CD14-positive monocyte (primary cell): ENCODE results near the gene BIN1. TPM values are rescaled to one million over a fixed set of nuclear protein-coding genes. Genes with fewer than 3 reads are reported as not detected.

ENCODE experiments used
- DNase-seq, 3 donors: peaks; one replicate each; pipeline ENCODE4 v3.0.0-alpha.2; 2011 to 2022
- H2AFZ ChIP-seq: 2 replicates; pipeline ENCODE4 v1.6.0; 2012; ENCODE audit warnings: mild to moderate bottlenecking, low read depth, low read length, inconsistent platforms; ENCODE audit not compliant: insufficient read depth, poor library complexity, severe bottlenecking
- H3K27ac ChIP-seq, 2 donors: 1 replicate in 1 of 2; 2 replicates in 1 of 2; pipeline ENCODE4 v1.5.1; 2012 to 2013; ENCODE audit warnings: low read length in 2 of 2, control low read depth in 1 of 2, inconsistent platforms in 1 of 2, low read depth in 1 of 2, mild to moderate bottlenecking in 1 of 2
- H3K27me3 ChIP-seq, 2 donors: one replicate each; pipeline versions ENCODE4 v1.6.0 to v1.6.1; 2011 to 2013; ENCODE audit warnings: low read length in 2 of 2; ENCODE audit not compliant: control insufficient read depth in 2 of 2, insufficient read depth in 2 of 2
- H3K36me3 ChIP-seq, 2 donors: replicated peaks in 1 of 2; 1 replicate in 1 of 2; 2 replicates in 1 of 2; pipeline versions ENCODE4 v1.5.1 to v1.6.1; 2012 to 2013; ENCODE audit warnings: low read length in 2 of 2, control low read depth in 1 of 2, inconsistent platforms in 1 of 2, mild to moderate bottlenecking in 1 of 2; ENCODE audit not compliant: insufficient read depth in 2 of 2, control insufficient read depth in 1 of 2
- H3K4me1 ChIP-seq, 2 donors: 1 replicate in 1 of 2; 2 replicates in 1 of 2; pipeline versions ENCODE4 v1.5.1 to v1.6.1; 2012 to 2013; ENCODE audit warnings: low read length in 2 of 2, control low read depth in 1 of 2, inconsistent platforms in 1 of 2, mild to moderate bottlenecking in 1 of 2, moderate library complexity in 1 of 2; ENCODE audit not compliant: insufficient read depth in 2 of 2, control insufficient read depth in 1 of 2
- H3K4me2 ChIP-seq: replicated peaks from 2 replicates; pipeline ENCODE3; 2012; ENCODE audit warnings: low read length, moderate library complexity, mild to moderate bottlenecking; ENCODE audit not compliant: poor library complexity, severe bottlenecking; ENCODE audit errors: extremely low read depth
- H3K4me3 ChIP-seq, 3 experiments: fragments of 200-600 bp in 1 of 3; sonication (generic) in 1 of 3; replicated peaks in 1 of 3; 1 replicate in 2 of 3; 2 replicates in 1 of 3; pipeline ENCODE4 v1.5.1; 2011 to 2013; ENCODE audit warnings: low read length in 3 of 3, mild to moderate bottlenecking in 3 of 3, control low read depth in 2 of 3, low read depth in 2 of 3, inconsistent platforms in 1 of 3, moderate library complexity in 1 of 3
- H3K79me2 ChIP-seq: 2 replicates; pipeline ENCODE4 v1.6.0; 2012; ENCODE audit warnings: mild to moderate bottlenecking, control low read depth, inconsistent platforms, low read length, moderate library complexity; ENCODE audit not compliant: insufficient read depth
- H3K9ac ChIP-seq: 2 replicates; pipeline ENCODE4 v1.6.0; 2017; ENCODE audit warnings: low read length, mild to moderate bottlenecking; ENCODE audit not compliant: insufficient read depth, poor library complexity, severe bottlenecking
- H3K9me3 ChIP-seq, 2 donors: replicated peaks in 1 of 2; 1 replicate in 1 of 2; 2 replicates in 1 of 2; pipeline versions ENCODE4 v1.5.1 to v1.6.1; 2012 to 2013; ENCODE audit warnings: low read length in 2 of 2, control low read depth in 1 of 2; ENCODE audit not compliant: control insufficient read depth in 1 of 2, insufficient read depth in 1 of 2
- H4K20me1 ChIP-seq: 2 replicates; pipeline ENCODE4 v1.6.0; 2012; ENCODE audit warnings: mild to moderate bottlenecking, low read length, control low read depth, moderate library complexity; ENCODE audit not compliant: insufficient read depth
- H3K27ac Mint-ChIP-seq, 7 donors: one replicate each; pipeline ENCODE4 v1.8.0; 2020; ENCODE audit warnings: mild to moderate bottlenecking in 7 of 7, mixed read lengths in 7 of 7, moderate library complexity in 6 of 7, inconsistent platforms in 2 of 7
- H3K27me3 Mint-ChIP-seq, 3 donors: one replicate each; pipeline ENCODE4 v1.8.0; 2021 to 2022; ENCODE audit warnings: low read depth in 3 of 3, mild to moderate bottlenecking in 3 of 3, mixed read lengths in 3 of 3, moderate library complexity in 3 of 3, inconsistent platforms in 1 of 3
- H3K36me3 Mint-ChIP-seq, 2 donors: one replicate each; pipeline ENCODE4 v1.8.0; 2020; ENCODE audit warnings: mixed read lengths in 2 of 2, inconsistent platforms in 1 of 2, mild to moderate bottlenecking in 1 of 2
- H3K4me1 Mint-ChIP-seq: one replicate; pipeline ENCODE4 v1.8.0; 2020; ENCODE audit warnings: mild to moderate bottlenecking, mixed read lengths
- H3K4me3 Mint-ChIP-seq, 2 donors: one replicate each; pipeline ENCODE4 v1.8.0; 2020; ENCODE audit warnings: mild to moderate bottlenecking in 2 of 2, mixed read lengths in 2 of 2, moderate library complexity in 1 of 2
- H3K9me3 Mint-ChIP-seq, 7 donors: one replicate each; pipeline ENCODE4 v1.8.0; 2020 to 2022; ENCODE audit warnings: mixed read lengths in 7 of 7, mild to moderate bottlenecking in 6 of 7, moderate library complexity in 6 of 7, inconsistent platforms in 2 of 7
- WGBS: methylation state at CpG from one replicate; pipeline ENCODE4 v1.1.5; 2013; ENCODE audit warnings: missing lambda C conversion rate; ENCODE audit not compliant: insufficient coverage; 5-methylcytosine and 5-hydroxymethylcytosine counted together
- intact Hi-C, 2 donors: fragments of 100-400 bp; cut with micrococcal nuclease; formaldehyde crosslinking; loops; one replicate each; pipeline versions ENCODE4 v1.15.0 to v1.15.1; 2023
- polyA plus RNA-seq, 3 donors: library from polyadenylated mRNA; depleted of rRNA in 1 of 3; unstranded in 2 of 3; stranded (reverse) in 1 of 3; fragments of 300-500 nt in 2 of 3; fragments of >200 nt in 1 of 3; fragmentation: Illumina TruSeq in 2 of 3; gene quantifications; 1 replicate in 2 of 3; 2 replicates in 1 of 3; pipeline ENCODE4 v1.2.3, GENCODE V29; 2012 to 2021
- TF ChIP-seq, protein P1 (sequence below): fragments of 200-600 bp; IDR thresholded peaks from one replicate; pipeline ENCODE4 v1.8.0; 2022; ENCODE audit warnings: antibody characterized with exemption, mild to moderate bottlenecking

The BIN1 gene
- polyA plus RNA-seq, 3 donors: 3.4 to 7.5 (median 4.1) TPM

DNA sequence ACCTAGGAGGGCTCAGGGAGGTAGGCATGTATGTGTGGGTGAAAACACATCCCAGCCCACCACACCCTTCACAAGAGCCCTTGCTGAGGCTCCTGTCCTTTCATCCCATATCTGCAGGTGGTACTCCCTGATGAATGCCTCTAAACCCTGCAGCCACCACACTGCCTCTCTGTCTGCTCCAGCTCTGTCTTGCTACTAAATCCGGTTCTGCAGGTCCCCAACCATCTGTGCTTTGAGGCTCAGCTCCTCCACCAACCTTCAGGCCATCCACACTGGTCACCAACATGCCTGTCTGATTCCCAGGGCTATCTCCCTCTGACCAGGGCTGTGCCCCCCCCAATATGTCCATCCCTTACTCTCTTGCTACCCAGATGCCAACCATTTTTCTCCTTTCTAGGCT, 92.7 kb downstream of the BIN1 start:
- Mint-ChIP-seq H3K4me1 (peaks cover 17% of the 10 kb centered on the region), H3K27ac (peak overlapping the region; percentile 37 to 85 (median 76)), H3K9me3 (peaks cover 0 to 3% (median 0%) of the 10 kb centered on the region in 7 donors), H3K27me3 (peaks cover 6 to 13% (median 8%) of the 10 kb centered on the region in 3 donors), H3K36me3 (no peaks in the 10 kb centered on the region), H3K4me3 (no peak overlapping the region)
- WGBS: 83% methylated on average over 1 of the region's 1 CpG
- Histone ChIP-seq H3K4me2 (no peak overlapping the region), H3K27ac (peak overlapping the region; percentile 40 to 75), H3K79me2 (no peaks in the 10 kb centered on the region), H2AFZ (no peak overlapping the region), H3K9ac (no peak overlapping the region), H4K20me1 (no peaks in the 10 kb centered on the region), H3K4me3 (no peak overlapping the region), H3K27me3 (peaks cover 0 to 4% of the 10 kb centered on the region in 2 donors), H3K36me3 (no peaks in the 10 kb centered on the region), H3K9me3 (no peaks in the 10 kb centered on the region), H3K4me1 (peaks cover 16 to 18% of the 10 kb centered on the region in 2 donors)
- TF ChIP-seq, protein P1, sequence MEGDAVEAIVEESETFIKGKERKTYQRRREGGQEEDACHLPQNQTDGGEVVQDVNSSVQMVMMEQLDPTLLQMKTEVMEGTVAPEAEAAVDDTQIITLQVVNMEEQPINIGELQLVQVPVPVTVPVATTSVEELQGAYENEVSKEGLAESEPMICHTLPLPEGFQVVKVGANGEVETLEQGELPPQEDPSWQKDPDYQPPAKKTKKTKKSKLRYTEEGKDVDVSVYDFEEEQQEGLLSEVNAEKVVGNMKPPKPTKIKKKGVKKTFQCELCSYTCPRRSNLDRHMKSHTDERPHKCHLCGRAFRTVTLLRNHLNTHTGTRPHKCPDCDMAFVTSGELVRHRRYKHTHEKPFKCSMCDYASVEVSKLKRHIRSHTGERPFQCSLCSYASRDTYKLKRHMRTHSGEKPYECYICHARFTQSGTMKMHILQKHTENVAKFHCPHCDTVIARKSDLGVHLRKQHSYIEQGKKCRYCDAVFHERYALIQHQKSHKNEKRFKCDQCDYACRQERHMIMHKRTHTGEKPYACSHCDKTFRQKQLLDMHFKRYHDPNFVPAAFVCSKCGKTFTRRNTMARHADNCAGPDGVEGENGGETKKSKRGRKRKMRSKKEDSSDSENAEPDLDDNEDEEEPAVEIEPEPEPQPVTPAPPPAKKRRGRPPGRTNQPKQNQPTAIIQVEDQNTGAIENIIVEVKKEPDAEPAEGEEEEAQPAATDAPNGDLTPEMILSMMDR: no peak
- no peak for DNase-seq
- intact Hi-C loops: no loop called here

- no peaks in the 10 kb centered on the region for H3K36me3 ChIP-seq
- peak overlapping the region in 3 of 7 donors; percentile 4 to 80 (median 26) for H3K27ac Mint-ChIP-seq
- peak in 1 of 3 donors; percentile 15 for DNase-seq
- peaks cover 16 to 18% of the 10 kb centered on the region in 2 donors for H3K4me1 ChIP-seq
- no peak overlapping the region for H2AFZ ChIP-seq
- H3K79me2 ChIP-seq: no peaks in the 10 kb centered on the region
- intact Hi-C loops: no loop called here
- peaks cover 0 to 4% of the 10 kb centered on the region in 2 donors for H3K27me3 ChIP-seq
- 83% methylated on average over 6 of the region's 7 CpGs for WGBS
- H3K4me3 Mint-ChIP-seq: no peak overlapping the region
- peaks cover 6 to 13% (median 8%) of the 10 kb centered on the region in 3 donors for H3K27me3 Mint-ChIP-seq
- H3K9ac ChIP-seq: no peak overlapping the region
- H3K4me3 ChIP-seq: no peak overlapping the region
- TF ChIP-seq, protein P1: no peak
- no peaks in the 10 kb centered on the region for H4K20me1 ChIP-seq
- H3K36me3 Mint-ChIP-seq: no peaks in the 10 kb centered on the region
- no peaks in the 10 kb centered on the region for H3K9me3 ChIP-seq
- H3K4me1 Mint-ChIP-seq: peaks cover 17% of the 10 kb centered on the region
- no peak overlapping the region for H3K4me2 ChIP-seq
- H3K27ac ChIP-seq: no peak overlapping the region
- H3K9me3 Mint-ChIP-seq: peaks cover 0 to 3% (median 0%) of the 10 kb centered on the region in 7 donors
Measured at GRCh38 chr2:127012868-127013267, 94.1 kb downstream of the BIN1 start.
